Neural cell (in vitro differentiated cells): ENCODE results near the gene INTS7.

Source experiments
- CTCF ChIP-seq: fragments of 450-650 bp; IDR thresholded peaks from 2 replicates; pipeline ENCODE4 v1.5.1; 2014; ENCODE audit warnings: antibody characterized with exemption, mild to moderate bottlenecking, moderate library complexity; ENCODE audit not compliant: poor library complexity, severe bottlenecking
- EZH2 ChIP-seq: fragments of 200-600, 300-800 bp; shearing (Covaris generic), sonication (generic); IDR thresholded peaks from 2 replicates; pipeline ENCODE4 v1.6.1; 2014; ENCODE audit warnings: antibody characterized with exemption, low read length, borderline replicate concordance, mild to moderate bottlenecking; ENCODE audit not compliant: insufficient read depth, poor library complexity, severe bottlenecking
- POLR2AphosphoS5 ChIP-seq: IDR thresholded peaks from 2 replicates; pipeline ENCODE4 v1.6.1; 2012
- REST ChIP-seq: IDR thresholded peaks from 2 replicates; pipeline ENCODE4 v1.6.1; 2012; ENCODE audit warnings: borderline replicate concordance

GRCh38 chr1:211967704-211968103, 67.7 kb downstream of the INTS7 start:
- TF ChIP-seq CTCF (no peak), POLR2AphosphoS5 (no peak), REST (no peak), EZH2 (no peak)
